Lower leg skin (tissue), 4 donors: ENCODE measurements around the gene SYNGR3. TPM values are rescaled to one million over a fixed set of nuclear protein-coding genes. Genes with fewer than 3 reads are reported as not detected.

Source experiments
- DNase-seq, 2 donors: peaks; one replicate each; pipeline ENCODE4 v3.0.0-alpha.2; 2019; ENCODE audit warnings: low spot score in 2 of 2
- H3K4me3 ChIP-seq: fragments of 200-600 bp; sonication (generic); 2 replicates; pipeline ENCODE4 v1.5.1; 2017; ENCODE audit warnings: mild to moderate bottlenecking, low read depth; ENCODE audit not compliant: poor library complexity, severe bottlenecking
- POLR2A ChIP-seq, 2 donors: fragments of 450-650 bp; IDR thresholded peaks; one replicate each; pipeline ENCODE4 v1.6.1; 2016 to 2017; ENCODE audit warnings: antibody characterized with exemption in 2 of 2, mild to moderate bottlenecking in 1 of 2, moderate library complexity in 1 of 2
- WGBS, 2 donors: methylation state at CpG; one replicate each; pipeline ENCODE4 v1.1.5; 2018; 5-methylcytosine and 5-hydroxymethylcytosine counted together
- intact Hi-C: fragments of 100-400 bp; cut with DNase I; formaldehyde crosslinking; loops from one replicate; pipeline ENCODE4 v1.15.0; 2023; ENCODE audit warnings: low total_unique reads
- total RNA-seq, 4 donors: library from RNA; depleted of rRNA; stranded (reverse); fragments of >200 nt; gene quantifications; one replicate each; pipeline ENCODE4 v1.1.0, GENCODE V29; 2016
- TF ChIP-seq, protein P1 (sequence below), 3 donors: fragments of 450-650 bp; IDR thresholded peaks; one replicate each; pipeline ENCODE4 v1.5.1; 2016; ENCODE audit warnings: antibody characterized with exemption in 3 of 3, mild to moderate bottlenecking in 3 of 3, moderate library complexity in 2 of 3

The SYNGR3 gene, protein sequence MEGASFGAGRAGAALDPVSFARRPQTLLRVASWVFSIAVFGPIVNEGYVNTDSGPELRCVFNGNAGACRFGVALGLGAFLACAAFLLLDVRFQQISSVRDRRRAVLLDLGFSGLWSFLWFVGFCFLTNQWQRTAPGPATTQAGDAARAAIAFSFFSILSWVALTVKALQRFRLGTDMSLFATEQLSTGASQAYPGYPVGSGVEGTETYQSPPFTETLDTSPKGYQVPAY
- total RNA-seq = 1 to 10 TPM in 1 of 4 donors, under 1 TPM in 2, not detected in 1; 0.72 to 1.1 (median 0.78) TPM

DNA sequence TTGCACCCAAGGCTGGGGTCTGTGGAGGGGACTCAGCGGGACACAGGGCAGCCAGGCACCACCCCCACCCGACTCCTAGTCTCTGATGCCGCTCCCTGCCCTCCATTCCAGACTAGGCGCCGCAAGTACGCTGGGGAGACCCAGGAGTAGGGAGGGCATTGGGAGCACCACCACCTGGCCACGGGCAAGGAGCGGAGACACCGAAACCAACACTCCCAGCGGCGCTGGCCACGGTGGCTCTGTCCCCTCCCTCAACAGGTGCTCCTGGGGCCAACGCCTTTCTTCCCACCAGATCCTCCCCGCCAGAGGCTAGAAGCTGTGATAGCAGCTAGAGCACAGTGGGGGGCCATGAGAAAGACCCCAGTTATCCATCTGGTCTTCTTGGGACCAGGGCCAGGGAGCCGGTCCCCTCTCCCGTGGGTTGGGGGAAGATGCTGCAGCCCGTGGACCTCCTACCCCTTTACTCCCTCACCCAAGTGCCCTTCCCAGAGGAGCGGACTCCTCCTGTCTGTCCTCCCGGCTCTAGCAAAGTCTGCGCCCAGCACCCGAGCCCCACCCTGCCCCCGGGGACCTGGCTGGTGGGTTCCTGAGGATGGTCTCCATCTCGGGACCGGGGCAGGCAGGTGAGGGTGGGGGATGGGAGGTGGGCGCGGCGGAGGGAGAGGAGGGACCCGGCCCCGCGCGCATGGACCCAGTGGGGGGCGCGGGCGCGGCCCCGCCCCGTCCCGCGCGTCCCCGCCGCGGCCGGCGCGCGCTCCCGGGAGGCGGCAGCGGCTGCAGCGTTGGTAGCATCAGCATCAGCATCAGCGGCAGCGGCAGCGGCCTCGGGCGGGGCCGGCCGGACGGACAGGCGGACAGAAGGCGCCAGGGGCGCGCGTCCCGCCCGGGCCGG lies at the start of gene SYNGR3:
Gene SYNGR3 (plus strand): TSS at position 762 of the 892 bp plus-strand sequence. CDS start 133 bp downstream, outside the sequence.
- TF ChIP-seq, protein P1, sequence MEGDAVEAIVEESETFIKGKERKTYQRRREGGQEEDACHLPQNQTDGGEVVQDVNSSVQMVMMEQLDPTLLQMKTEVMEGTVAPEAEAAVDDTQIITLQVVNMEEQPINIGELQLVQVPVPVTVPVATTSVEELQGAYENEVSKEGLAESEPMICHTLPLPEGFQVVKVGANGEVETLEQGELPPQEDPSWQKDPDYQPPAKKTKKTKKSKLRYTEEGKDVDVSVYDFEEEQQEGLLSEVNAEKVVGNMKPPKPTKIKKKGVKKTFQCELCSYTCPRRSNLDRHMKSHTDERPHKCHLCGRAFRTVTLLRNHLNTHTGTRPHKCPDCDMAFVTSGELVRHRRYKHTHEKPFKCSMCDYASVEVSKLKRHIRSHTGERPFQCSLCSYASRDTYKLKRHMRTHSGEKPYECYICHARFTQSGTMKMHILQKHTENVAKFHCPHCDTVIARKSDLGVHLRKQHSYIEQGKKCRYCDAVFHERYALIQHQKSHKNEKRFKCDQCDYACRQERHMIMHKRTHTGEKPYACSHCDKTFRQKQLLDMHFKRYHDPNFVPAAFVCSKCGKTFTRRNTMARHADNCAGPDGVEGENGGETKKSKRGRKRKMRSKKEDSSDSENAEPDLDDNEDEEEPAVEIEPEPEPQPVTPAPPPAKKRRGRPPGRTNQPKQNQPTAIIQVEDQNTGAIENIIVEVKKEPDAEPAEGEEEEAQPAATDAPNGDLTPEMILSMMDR (IDR thresholded peaks at IDR 0.05) = no peak
- TF ChIP-seq POLR2A (IDR thresholded peaks at IDR 0.05) = no peak
- no peak within 1 kb of the TSS for H3K4me3 ChIP-seq
- DNase-seq = no peak
- 6 to 13% methylated on average over 19 to 28 of the region's 67 CpGs for WGBS, 2 donors
- intact Hi-C loops = no loop called here

DNA sequence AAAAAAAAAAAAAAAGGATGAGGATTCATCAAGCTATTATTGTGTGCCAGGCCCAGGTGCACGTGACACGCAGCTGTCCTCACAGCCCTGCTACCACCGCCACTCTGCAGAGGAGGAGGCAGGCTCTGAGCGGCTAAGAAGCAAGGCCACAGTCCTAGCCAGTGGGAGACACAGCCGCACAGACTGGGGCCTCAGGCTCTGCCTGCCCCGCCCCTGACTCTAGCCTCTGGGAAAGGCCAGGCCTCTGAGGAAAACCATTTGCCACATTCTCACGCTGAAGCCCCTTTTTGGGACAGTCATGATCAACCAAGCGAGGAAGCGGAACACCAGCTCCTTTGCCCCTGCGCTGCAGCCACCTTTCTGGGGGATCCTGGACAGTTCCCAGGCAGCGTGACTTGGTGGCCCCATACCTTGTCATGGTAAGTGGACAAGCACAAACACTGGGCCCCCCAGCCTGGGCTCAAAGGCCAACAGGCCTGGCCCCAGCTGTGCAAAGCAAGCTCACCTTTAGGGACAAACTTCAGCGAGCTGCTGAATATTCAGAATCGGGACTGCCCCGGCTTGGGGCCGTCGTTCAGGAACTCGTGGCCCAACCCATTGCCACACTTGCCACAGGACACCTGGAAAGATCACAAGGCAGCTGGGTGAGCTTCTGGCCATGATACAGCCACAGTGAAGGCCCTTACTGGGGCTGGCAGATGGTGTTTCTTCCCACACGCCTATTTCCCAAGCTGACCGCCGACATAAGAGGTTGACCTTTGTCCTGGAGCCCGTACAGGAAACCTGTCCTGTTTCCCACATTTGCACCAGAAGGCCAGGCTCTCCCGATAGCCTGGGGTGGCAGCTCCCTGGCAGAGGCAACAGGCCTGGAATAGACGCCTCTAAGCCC lies 49.3 kb upstream of the SYNGR3 start:
- no peak for TF ChIP-seq POLR2A (IDR thresholded peaks at IDR 0.05)
- TF ChIP-seq, protein P1 (IDR thresholded peaks at IDR 0.05) = no peak
- 88 to 91% methylated on average over 23 of the region's 23 CpGs for WGBS, 2 donors
- intact Hi-C loops = no loop called here
- no peak overlapping the region for H3K4me3 ChIP-seq
- DNase-seq = no peak

DNA sequence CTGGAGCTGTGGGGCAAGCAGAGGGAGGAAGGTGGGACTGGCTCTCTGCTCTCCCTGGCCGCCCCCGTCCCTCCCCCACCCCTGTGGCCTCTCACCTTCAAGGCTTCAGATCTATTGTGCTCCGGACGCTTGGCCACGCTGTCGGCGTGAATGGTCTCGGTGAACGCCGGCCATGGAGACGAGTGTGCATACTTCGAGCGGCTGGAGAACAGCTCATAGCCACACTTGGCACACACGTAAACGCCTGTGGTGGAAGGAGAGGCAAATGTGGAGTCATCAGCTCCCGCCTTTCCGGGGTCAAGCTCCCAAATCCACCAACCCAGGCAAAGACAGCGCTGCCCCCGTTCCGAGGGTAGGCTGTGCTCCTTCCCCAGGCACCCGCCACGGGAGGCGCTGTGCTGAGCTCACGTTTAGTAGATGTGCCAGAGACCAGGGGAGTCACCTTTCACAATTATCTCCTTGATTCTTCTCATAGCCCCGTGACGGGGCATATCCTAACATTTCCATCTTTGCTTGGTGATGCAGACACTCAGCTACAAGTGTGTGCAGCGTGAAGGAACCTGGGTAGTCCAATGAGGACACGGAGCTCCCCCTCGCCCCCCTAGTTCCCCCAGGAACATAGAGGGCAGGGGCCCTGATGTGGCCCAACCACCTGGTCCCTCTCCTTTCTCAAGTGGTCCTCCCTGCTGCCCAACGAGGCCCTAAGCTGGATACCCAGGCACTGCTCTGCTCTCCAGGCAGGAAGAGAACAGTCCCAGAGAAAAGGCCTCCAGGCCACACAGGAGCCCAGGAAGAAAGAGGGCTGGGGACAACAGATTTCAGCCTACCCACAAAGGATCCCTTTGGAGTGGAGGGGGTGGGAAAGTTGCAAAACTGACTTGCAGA lies 48.4 kb upstream of the SYNGR3 start:
- no peak for TF ChIP-seq POLR2A (IDR thresholded peaks at IDR 0.05)
- TF ChIP-seq, protein P1 (IDR thresholded peaks at IDR 0.05) = no peak
- intact Hi-C loops = no loop called here
- H3K4me3 ChIP-seq = no peak overlapping the region
- no peak for DNase-seq
- WGBS, 2 donors = 85 to 88% methylated on average over 27 to 30 of the region's 30 CpGs

DNA sequence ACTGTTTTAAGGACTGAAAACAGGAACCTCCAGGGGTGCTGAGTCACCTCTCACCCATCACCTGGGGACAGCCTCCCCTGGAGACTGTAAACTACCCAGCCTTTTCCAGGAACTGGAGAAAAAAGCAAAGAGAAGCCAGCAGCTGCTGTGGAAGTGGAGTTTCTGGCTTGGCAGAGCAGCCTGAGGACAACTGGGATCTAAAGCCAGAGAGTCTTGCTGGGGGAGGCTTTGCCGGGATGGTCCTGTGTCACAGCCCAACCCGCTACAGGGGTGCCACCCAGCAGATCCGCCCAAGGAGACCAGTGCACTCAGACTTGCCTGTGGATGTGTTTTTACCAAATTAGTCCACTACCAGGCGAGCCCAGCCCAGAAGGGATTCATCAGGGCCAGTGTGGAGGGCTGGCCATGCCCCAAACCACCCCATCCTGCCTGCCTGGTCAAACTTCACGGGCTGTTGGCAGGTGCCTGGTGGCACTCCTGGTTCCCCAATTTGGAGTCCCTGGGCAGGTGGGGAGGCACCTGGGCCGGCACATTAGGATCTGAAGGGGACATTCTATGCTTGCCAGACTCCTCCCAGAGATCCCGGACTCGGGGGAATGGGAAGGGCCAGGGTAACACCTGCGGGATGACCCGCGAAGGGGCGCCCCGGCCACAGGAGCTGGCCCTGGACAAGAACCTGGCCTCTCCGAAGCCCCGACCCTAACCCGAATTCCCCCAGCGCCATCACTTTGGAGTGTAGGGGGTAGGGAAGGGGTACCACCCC lies 47.5 kb upstream of the SYNGR3 start:
- H3K4me3 ChIP-seq = peak overlapping the region; percentile 72
- TF ChIP-seq, protein P1 (IDR thresholded peaks at IDR 0.05) = no peak
- no peak for TF ChIP-seq POLR2A (IDR thresholded peaks at IDR 0.05)
- WGBS, 2 donors = 6 to 8% methylated on average over 12 to 13 of the region's 17 CpGs
- DNase-seq = no peak
- intact Hi-C loops = no loop called here
